Esophagus squamous epithelium (tissue), 4 donors: ENCODE results near the gene KLHL29.

ENCODE experiments used
- CTCF ChIP-seq, 6 experiments: fragments of 450-650 bp in 4 of 6; fragments of 200-600 bp in 2 of 6; sonication (generic) in 2 of 6; IDR thresholded peaks; one replicate each; pipeline ENCODE4 v1.5.1; 2016 to 2019; ENCODE audit warnings: antibody characterized with exemption in 6 of 6, mild to moderate bottlenecking in 4 of 6, moderate library complexity in 4 of 6
- POLR2A ChIP-seq, 4 donors: fragments of 450-650 bp; IDR thresholded peaks; one replicate each; pipeline ENCODE4 v1.6.1; 2017; ENCODE audit warnings: antibody characterized with exemption in 4 of 4, mild to moderate bottlenecking in 4 of 4, moderate library complexity in 3 of 4

DNA sequence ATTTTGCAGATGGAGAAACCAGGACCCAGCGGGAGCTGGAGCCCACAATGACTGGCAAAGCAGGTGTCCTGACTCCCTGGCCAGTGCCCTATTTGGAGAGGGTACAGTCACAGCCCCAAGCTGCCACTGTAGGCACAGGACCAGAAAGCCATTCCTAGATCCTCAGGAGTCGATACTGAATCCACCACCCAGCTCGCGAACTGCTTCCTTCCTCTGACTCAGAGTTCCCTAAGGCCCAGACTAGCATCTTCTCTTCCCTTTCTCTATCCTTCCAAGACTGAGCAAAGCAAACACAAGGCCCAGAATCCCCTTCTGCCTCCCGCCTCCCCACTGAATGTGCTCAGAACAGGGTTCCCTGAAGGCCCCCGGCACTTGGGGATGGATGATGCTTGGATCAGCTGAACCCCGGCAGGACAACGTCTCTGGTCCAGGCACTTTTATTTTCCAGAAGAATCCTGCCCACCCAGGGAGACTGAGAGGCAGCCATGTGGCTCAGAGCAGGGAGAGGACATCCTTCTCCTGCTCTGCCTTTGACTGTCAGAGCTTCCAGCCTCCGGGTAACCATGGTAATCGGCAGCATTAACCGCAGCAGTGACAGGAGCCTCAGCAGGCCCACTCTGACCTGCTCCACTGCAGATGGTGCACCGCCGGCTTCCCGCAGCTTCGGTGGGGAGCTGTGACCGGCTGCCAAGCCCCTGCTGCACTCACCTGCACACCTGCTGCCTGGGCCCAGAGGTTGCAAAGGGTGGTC lies 34.8 kb upstream of the KLHL29 start:
- no peak for TF ChIP-seq POLR2A (IDR thresholded peaks at IDR 0.05)
- no peak for TF ChIP-seq CTCF (IDR thresholded peaks at IDR 0.05)
